ENCODE data around the gene DDR2.

Gene DDR2

GRCh38 chr1:162627662-162628296 lies 4.5 kb upstream of the DDR2 start:
- no peaks in the 10 kb centered on the region for H3K36me3 ChIP-seq (ENCODE audit: control insufficient read depth, insufficient read depth, low read length)
- H3K4me1 ChIP-seq (ENCODE audit: control insufficient read depth, insufficient read depth, low read length): no peaks in the 10 kb centered on the region
- WGBS (ENCODE audit: insufficient coverage, insufficient read length): no CpG with 5 or more reads among the region's 3 CpGs
- no peak overlapping the region for H3K4me3 ChIP-seq (ENCODE audit: low read length)
- H3K27me3 ChIP-seq (ENCODE audit: control insufficient read depth, insufficient read depth, low read length): no peaks in the 10 kb centered on the region
- DNase-seq (ENCODE audit: low read depth, low spot score): peak; percentile 9
- H3K27ac ChIP-seq (ENCODE audit: low read length): no peak overlapping the region
- H3K9me3 ChIP-seq (ENCODE audit: control insufficient read depth, insufficient read depth, low read length): no peaks in the 10 kb centered on the region

GRCh38 chr1:162629077-162629627 lies 3.1 kb upstream of the DDR2 start:
- no peak for DNase-seq (ENCODE audit: low read depth, low spot score)
- H3K9me3 ChIP-seq (ENCODE audit: control insufficient read depth, insufficient read depth, low read length): no peaks in the 10 kb centered on the region
- no peak overlapping the region for H3K4me3 ChIP-seq (ENCODE audit: low read length)
- 100% methylated on average over 1 of the region's 3 CpGs for WGBS (ENCODE audit: insufficient coverage, insufficient read length)
- no peaks in the 10 kb centered on the region for H3K36me3 ChIP-seq (ENCODE audit: control insufficient read depth, insufficient read depth, low read length)
- H3K27me3 ChIP-seq (ENCODE audit: control insufficient read depth, insufficient read depth, low read length): no peaks in the 10 kb centered on the region
- no peaks in the 10 kb centered on the region for H3K4me1 ChIP-seq (ENCODE audit: control insufficient read depth, insufficient read depth, low read length)
- H3K27ac ChIP-seq (ENCODE audit: low read length): no peak overlapping the region

- no peak overlapping the region for H3K27ac ChIP-seq (ENCODE audit: low read length)
Observed at GRCh38 chr1:162629651-162630050, 2.6 kb upstream of the DDR2 start.

GRCh38 chr1:162631546-162632191 lies 595 bp upstream of the DDR2 start:
- no peaks in the 10 kb centered on the region for H3K4me1 ChIP-seq (ENCODE audit: control insufficient read depth, insufficient read depth, low read length)
- H3K27ac ChIP-seq (ENCODE audit: low read length): no peak overlapping the region
- WGBS (ENCODE audit: insufficient coverage, insufficient read length): no CpG with 5 or more reads among the region's 10 CpGs
- H3K36me3 ChIP-seq (ENCODE audit: control insufficient read depth, insufficient read depth, low read length): no peaks in the 10 kb centered on the region
- no peak overlapping the region for H3K4me3 ChIP-seq (ENCODE audit: low read length)
- DNase-seq (ENCODE audit: low read depth, low spot score): no peak
- no peaks in the 10 kb centered on the region for H3K9me3 ChIP-seq (ENCODE audit: control insufficient read depth, insufficient read depth, low read length)
- no peaks in the 10 kb centered on the region for H3K27me3 ChIP-seq (ENCODE audit: control insufficient read depth, insufficient read depth, low read length)

More at GRCh38 chr1:162629651-162630050, 2.6 kb upstream of the DDR2 start:
- Histone ChIP-seq H3K36me3 (ENCODE audit: control insufficient read depth, insufficient read depth, low read length) (no peaks in the 10 kb centered on the region), H3K27me3 (ENCODE audit: control insufficient read depth, insufficient read depth, low read length) (no peaks in the 10 kb centered on the region), H3K9me3 (ENCODE audit: control insufficient read depth, insufficient read depth, low read length) (no peaks in the 10 kb centered on the region), H3K4me3 (ENCODE audit: low read length) (no peak overlapping the region), H3K4me1 (ENCODE audit: control insufficient read depth, insufficient read depth, low read length) (no peaks in the 10 kb centered on the region)
- WGBS (ENCODE audit: insufficient coverage, insufficient read length): no CpG with 5 or more reads among the region's 2 CpGs
- DNase-seq (ENCODE audit: low read depth, low spot score): no peak

- WGBS (ENCODE audit: insufficient coverage, insufficient read length): no CpG with 5 or more reads among the region's 4 CpGs
- Histone ChIP-seq H3K4me3 (ENCODE audit: low read length) (no peak overlapping the region), H3K27me3 (ENCODE audit: control insufficient read depth, insufficient read depth, low read length) (no peaks in the 10 kb centered on the region), H3K4me1 (ENCODE audit: control insufficient read depth, insufficient read depth, low read length) (no peaks in the 10 kb centered on the region), H3K27ac (ENCODE audit: low read length) (no peak overlapping the region), H3K9me3 (ENCODE audit: control insufficient read depth, insufficient read depth, low read length) (no peaks in the 10 kb centered on the region), H3K36me3 (ENCODE audit: control insufficient read depth, insufficient read depth, low read length) (no peaks in the 10 kb centered on the region)
- DNase-seq (ENCODE audit: low read depth, low spot score): no peak
Observed at GRCh38 chr1:162632698-162633080, 425 bp downstream of the DDR2 start.

- Histone ChIP-seq H3K9me3 (ENCODE audit: control insufficient read depth, insufficient read depth, low read length) (no peaks in the 10 kb centered on the region), H3K36me3 (ENCODE audit: control insufficient read depth, insufficient read depth, low read length) (no peaks in the 10 kb centered on the region), H3K27ac (ENCODE audit: low read length) (no peak overlapping the region), H3K27me3 (ENCODE audit: control insufficient read depth, insufficient read depth, low read length) (no peaks in the 10 kb centered on the region), H3K4me3 (ENCODE audit: low read length) (no peak overlapping the region), H3K4me1 (ENCODE audit: control insufficient read depth, insufficient read depth, low read length) (no peaks in the 10 kb centered on the region)
- WGBS (ENCODE audit: insufficient coverage, insufficient read length): no CpG with 5 or more reads among the region's 8 CpGs
- DNase-seq (ENCODE audit: low read depth, low spot score): no peak
Observed at GRCh38 chr1:162633081-162633762, 958 bp downstream of the DDR2 start.

GRCh38 chr1:162635418-162635817 lies 3.2 kb downstream of the DDR2 start:
- Histone ChIP-seq H3K27ac (ENCODE audit: low read length) (no peak overlapping the region), H3K27me3 (ENCODE audit: control insufficient read depth, insufficient read depth, low read length) (no peaks in the 10 kb centered on the region), H3K9me3 (ENCODE audit: control insufficient read depth, insufficient read depth, low read length) (no peaks in the 10 kb centered on the region), H3K36me3 (ENCODE audit: control insufficient read depth, insufficient read depth, low read length) (no peaks in the 10 kb centered on the region), H3K4me1 (ENCODE audit: control insufficient read depth, insufficient read depth, low read length) (no peaks in the 10 kb centered on the region), H3K4me3 (ENCODE audit: low read length) (no peak overlapping the region)
- no peak for DNase-seq (ENCODE audit: low read depth, low spot score)
- WGBS (ENCODE audit: insufficient coverage, insufficient read length): 100% methylated on average over 1 of the region's 4 CpGs

GRCh38 chr1:162639718-162640117 lies 7.5 kb downstream of the DDR2 start:
- no peak for DNase-seq (ENCODE audit: low read depth, low spot score)
- H3K9me3 ChIP-seq (ENCODE audit: control insufficient read depth, insufficient read depth, low read length): no peaks in the 10 kb centered on the region
- H3K4me3 ChIP-seq (ENCODE audit: low read length): no peak overlapping the region
- no peaks in the 10 kb centered on the region for H3K27me3 ChIP-seq (ENCODE audit: control insufficient read depth, insufficient read depth, low read length)
- H3K4me1 ChIP-seq (ENCODE audit: control insufficient read depth, insufficient read depth, low read length): no peaks in the 10 kb centered on the region
- no CpG with 5 or more reads among the region's 7 CpGs for WGBS (ENCODE audit: insufficient coverage, insufficient read length)
- H3K27ac ChIP-seq (ENCODE audit: low read length): no peak overlapping the region
- no peaks in the 10 kb centered on the region for H3K36me3 ChIP-seq (ENCODE audit: control insufficient read depth, insufficient read depth, low read length)

GRCh38 chr1:162641114-162641513 lies 8.8 kb downstream of the DDR2 start:
- Histone ChIP-seq H3K27ac (ENCODE audit: low read length) (no peak overlapping the region), H3K4me1 (ENCODE audit: control insufficient read depth, insufficient read depth, low read length) (no peaks in the 10 kb centered on the region), H3K27me3 (ENCODE audit: control insufficient read depth, insufficient read depth, low read length) (no peaks in the 10 kb centered on the region), H3K36me3 (ENCODE audit: control insufficient read depth, insufficient read depth, low read length) (no peaks in the 10 kb centered on the region; the same call in 1 of the 2 replicates), H3K9me3 (ENCODE audit: control insufficient read depth, insufficient read depth, low read length) (no peaks in the 10 kb centered on the region), H3K4me3 (ENCODE audit: low read length) (no peak overlapping the region)
- no CpG with 5 or more reads among the region's 2 CpGs for WGBS (ENCODE audit: insufficient coverage, insufficient read length)
- no peak for DNase-seq (ENCODE audit: low read depth, low spot score)

GRCh38 chr1:162644986-162645314 lies 12.7 kb downstream of the DDR2 start:
- Histone ChIP-seq H3K36me3 (ENCODE audit: control insufficient read depth, insufficient read depth, low read length) (no peaks in the 10 kb centered on the region; the same call in 1 of the 2 replicates), H3K4me1 (ENCODE audit: control insufficient read depth, insufficient read depth, low read length) (no peaks in the 10 kb centered on the region), H3K9me3 (ENCODE audit: control insufficient read depth, insufficient read depth, low read length) (no peaks in the 10 kb centered on the region), H3K27me3 (ENCODE audit: control insufficient read depth, insufficient read depth, low read length) (no peaks in the 10 kb centered on the region), H3K27ac (ENCODE audit: low read length) (no peak overlapping the region), H3K4me3 (ENCODE audit: low read length) (no peak overlapping the region)
- DNase-seq (ENCODE audit: low read depth, low spot score): no peak
- WGBS (ENCODE audit: insufficient coverage, insufficient read length): no CpG with 5 or more reads among the region's 3 CpGs

Data from iPS DF 6.9 (cell line).